VCaP (cell line): ENCODE measurements around the gene WFS1.

ENCODE experiments used
- H3K27ac ChIP-seq: fragments of 450-650 bp; 2 replicates; pipeline ENCODE4 v1.5.1; 2017
- TF ChIP-seq, protein P1 (sequence below): fragments of 450-650 bp; conservative IDR thresholded peaks from 2 replicates; pipeline ENCODE4 v1.5.1; 2017; ENCODE audit warnings: mild to moderate bottlenecking, moderate library complexity

Gene WFS1

GRCh38 chr4:6346373-6347110 is 76.9 kb downstream of the WFS1 start:
- TF ChIP-seq, protein P1, sequence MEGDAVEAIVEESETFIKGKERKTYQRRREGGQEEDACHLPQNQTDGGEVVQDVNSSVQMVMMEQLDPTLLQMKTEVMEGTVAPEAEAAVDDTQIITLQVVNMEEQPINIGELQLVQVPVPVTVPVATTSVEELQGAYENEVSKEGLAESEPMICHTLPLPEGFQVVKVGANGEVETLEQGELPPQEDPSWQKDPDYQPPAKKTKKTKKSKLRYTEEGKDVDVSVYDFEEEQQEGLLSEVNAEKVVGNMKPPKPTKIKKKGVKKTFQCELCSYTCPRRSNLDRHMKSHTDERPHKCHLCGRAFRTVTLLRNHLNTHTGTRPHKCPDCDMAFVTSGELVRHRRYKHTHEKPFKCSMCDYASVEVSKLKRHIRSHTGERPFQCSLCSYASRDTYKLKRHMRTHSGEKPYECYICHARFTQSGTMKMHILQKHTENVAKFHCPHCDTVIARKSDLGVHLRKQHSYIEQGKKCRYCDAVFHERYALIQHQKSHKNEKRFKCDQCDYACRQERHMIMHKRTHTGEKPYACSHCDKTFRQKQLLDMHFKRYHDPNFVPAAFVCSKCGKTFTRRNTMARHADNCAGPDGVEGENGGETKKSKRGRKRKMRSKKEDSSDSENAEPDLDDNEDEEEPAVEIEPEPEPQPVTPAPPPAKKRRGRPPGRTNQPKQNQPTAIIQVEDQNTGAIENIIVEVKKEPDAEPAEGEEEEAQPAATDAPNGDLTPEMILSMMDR = no peak
- no peak overlapping the region for H3K27ac ChIP-seq

- TF ChIP-seq, protein P1 = no peak
- H3K27ac ChIP-seq = no peak overlapping the region
Observed at GRCh38 chr4:6347511-6348045, 77.9 kb downstream of the WFS1 start.

DNA sequence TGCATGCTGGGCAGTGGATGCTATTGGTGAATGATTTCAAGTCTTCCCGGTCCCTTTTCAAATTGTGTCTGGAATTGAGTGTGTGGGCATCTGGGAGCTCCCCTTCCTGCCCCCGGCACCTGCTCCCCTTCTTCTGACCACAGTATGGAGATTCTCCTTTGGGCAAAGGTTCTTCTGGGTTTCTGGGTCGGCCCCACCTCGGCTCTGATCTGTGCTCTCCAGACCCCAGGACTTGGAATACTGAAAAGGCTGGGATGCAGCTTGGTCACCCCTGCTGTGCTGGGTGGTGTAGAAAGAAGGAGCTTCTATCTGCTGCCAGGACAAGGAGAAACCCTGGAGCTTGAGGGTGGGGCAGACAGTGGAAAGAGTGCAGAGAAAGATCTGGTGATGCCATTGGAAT is 78.8 kb downstream of the WFS1 start:
- TF ChIP-seq, protein P1 = no peak
- H3K27ac ChIP-seq = no peak overlapping the region

DNA sequence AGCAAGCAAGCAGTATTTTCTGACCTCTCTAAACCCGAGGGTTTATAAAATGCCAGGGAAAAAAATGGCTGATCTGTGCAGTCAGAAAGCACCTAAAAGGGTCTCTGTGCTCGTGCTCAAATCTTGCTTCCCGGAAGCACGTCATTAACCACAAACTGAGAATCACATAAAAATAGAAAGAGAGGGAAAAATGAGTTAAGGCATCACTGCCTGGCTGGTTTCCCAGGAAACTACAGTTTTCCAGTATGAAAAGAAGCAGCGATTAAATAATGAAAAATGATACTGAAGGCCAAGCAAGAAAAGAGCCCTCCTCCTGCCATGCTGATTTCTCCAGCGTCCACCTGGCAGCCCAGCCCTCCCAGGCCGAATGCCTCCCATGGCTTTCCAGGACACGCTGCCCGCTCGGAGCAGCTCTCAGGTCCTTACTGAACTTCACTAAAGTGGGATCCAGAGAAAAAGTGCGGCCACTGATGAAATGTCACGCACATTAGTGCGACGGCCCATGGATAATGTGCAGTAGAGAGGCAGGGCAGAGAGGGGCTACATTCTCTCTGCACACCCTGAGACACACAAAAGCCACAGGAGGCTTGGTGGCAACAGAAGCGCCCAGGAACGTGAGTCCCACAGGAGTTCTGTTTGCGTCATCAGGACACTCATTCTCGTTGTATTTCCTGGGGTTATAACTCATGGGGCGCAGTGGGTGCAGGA is 80.4 kb downstream of the WFS1 start:
- H3K27ac ChIP-seq = no peak overlapping the region
- TF ChIP-seq, protein P1 = no peak

- no peak overlapping the region for H3K27ac ChIP-seq
- TF ChIP-seq, protein P1 = no peak
Observed at GRCh38 chr4:6350646-6351045, 81.0 kb downstream of the WFS1 start.

- TF ChIP-seq, protein P1 = no peak
- no peak overlapping the region for H3K27ac ChIP-seq
Observed at GRCh38 chr4:6351246-6352000, 81.8 kb downstream of the WFS1 start.
